Epidermal melanocyte (primary cell): ENCODE results near the gene TBC1D22A.

Experiments used
- DNase-seq: peaks from one replicate; pipeline ENCODE4 v3.0.0; 2011; ENCODE audit warnings: low spot score; ENCODE audit not compliant: insufficient read length

The TBC1D22A gene

DNA sequence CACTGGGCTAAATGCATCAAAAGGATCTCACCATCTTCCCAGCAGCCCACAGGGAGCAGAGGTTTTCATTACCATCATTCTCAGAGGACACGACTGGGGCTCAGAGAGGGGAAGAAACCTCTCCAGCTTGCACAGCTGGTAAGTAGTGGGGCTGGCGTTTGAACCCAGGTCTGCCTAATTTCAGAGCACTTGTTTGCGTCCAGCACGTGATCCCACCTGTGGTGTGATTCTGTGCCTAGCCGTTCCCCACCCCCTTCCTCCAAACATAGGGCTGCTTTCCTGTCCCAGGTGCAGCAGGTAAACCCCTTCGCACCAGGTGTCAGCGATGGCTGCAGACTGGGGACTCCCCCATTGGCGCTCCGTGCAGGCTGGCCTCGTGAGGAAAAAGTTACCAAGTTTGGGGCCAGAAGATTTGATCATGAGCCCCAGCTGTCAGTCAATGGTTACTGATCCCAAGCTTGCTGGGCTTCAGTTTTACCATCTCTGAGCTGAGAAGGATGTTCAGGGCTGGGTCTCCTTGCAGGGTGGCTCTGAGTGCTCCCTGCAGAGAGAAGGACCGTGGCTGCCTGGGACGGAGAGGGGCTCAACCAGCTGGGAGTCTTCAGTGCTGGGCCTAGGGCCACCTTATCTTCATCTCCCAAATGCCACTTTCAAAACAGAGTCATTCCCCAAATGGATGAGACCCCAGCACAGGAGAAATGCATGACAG, 445.6 kb downstream of the TBC1D22A start:
- DNase-seq = no peak

DNA sequence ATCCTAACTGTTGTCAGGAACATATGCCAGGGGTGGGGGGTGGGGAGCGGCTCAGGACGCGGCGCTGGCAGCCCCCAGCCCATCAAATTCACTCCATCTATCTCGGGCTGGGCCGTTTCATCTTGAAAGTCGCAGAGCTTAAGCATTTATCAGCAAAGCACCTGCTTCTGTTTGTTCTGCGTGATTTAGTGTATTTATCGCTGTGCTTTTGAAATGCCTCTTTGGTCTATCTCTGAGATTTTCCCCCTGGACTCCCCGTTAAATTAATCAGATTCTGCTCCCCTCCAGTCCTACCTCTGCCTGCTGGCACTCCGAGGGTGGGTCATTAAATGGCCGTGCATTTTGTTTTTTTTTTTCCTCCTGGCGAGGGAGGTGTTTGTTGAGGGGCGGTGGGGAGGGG, 446.2 kb downstream of the TBC1D22A start:
- DNase-seq = no peak

DNA sequence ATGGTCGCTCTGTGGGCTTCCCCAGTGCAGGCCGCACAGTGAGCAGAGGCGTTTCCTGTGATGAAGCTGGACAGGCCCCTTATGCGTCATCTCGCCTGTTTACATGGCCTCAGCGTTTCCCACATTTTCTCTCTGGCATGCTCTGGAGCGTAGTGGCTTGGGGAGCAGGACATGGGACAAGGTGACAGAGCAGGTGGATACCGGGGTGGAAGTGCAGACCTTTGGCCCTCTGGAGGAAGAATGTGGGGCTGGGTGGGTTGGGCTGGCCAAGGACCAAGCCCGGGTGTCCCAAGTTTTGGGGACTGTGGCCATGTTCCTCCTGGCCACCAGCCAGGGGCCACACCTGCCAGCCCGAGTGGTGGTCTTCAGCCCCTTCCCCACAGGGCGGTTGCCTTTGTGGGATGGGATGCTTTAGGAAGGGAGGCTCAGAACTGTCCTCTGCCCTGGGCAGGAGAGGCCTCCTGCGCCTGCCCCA, 446.6 kb downstream of the TBC1D22A start:
- DNase-seq = no peak

DNA sequence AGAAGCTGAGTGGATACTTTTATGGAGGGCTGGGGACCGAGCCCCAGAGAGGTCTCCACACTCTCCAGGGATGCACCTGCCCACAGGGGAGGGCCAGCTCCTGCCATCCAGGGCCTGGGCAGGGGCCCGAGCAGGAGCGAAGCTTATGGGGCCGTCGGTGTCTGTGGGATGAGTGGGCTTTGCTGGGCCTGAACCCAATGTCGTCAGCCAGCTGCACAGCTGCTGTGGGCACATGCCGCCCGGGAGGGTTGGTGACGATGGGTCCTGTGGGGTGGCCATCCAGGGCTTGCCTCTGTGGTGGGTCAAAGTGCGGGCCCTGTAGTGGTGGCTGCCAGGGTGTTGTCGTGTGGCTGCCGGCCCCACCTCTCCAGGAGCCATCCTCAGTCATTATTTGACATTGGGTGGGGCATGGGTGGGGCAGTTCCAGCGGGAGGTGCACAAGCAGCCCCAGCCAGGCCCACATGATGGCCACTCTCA, 447.1 kb downstream of the TBC1D22A start:
- DNase-seq = no peak

DNA sequence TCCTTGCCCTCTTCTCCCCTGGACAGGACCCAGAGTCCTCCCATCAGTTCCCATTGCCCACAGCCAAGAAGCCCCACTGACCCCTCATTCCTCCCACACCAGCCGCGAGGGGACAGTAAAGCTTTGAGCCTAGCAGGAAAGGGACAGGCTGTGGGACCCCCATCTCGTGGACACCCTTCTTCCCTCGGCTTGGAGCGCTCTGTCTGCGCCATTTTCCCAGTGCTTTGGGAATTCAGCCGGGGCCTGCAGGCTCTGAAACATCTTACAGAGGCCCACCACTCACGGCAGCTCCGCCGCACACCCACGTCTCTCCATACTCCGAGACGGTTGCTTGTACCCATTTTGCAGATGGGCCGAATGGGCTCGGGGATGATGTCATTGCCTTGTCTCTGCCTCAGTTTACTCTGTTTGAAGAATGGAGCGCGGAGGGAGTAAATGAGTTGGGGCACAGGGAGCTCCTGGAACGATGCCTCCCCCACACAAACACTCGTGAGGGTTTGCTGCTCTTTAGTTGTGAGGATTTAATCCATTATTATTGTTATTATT, 447.7 kb downstream of the TBC1D22A start:
- DNase-seq = no peak

DNA sequence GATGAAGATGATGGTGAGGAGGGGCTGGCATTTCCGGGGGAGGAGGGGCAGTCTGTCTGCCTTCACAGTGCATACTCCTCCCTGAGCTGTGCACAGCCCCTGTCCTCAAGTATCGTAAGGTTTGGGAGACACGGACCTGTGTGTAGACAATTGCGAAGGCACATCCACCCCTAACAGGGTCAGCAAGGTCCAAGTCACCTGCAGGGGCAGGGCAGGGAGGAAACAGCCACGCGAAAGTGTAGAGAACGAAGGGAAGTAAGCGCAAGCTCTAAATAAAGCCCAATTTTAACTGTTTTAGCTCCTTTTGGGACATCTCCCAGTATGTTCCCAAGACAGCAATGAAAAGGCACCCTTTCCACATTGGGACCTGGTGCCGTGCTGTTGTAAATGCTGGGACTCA, 448.2 kb downstream of the TBC1D22A start:
- DNase-seq = no peak

DNA sequence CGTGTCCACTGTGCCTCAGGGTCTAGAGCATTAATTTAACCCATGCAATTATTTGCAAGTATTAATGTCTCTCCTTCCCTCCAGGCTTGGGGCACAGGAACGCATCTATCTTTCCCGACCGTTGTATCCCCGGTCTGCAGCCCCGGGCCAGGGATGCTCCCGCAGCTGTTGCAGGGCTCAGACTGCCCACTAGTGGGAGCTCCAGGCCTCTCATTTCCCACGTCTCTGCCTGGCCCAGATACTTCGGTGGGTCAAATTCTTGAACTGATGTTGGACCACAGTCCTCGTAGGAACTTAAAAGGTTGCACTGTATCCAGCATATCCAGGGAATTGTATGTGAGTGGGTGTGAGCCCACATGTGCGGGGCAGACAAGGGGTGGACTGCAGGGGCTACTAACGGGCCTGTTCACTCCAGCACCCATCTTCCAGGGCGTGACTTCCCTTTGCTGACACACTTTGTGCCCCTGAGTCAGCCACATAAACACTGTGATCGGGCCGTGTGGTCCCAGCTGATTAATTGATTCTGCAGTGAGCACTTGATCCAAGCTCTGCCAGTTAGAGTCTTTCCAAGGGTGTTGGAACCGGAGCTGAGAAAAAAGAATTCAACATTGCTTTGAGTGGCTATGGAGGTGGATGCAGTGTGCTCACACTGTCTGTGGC, 451.3 kb downstream of the TBC1D22A start:
- DNase-seq = no peak

DNA sequence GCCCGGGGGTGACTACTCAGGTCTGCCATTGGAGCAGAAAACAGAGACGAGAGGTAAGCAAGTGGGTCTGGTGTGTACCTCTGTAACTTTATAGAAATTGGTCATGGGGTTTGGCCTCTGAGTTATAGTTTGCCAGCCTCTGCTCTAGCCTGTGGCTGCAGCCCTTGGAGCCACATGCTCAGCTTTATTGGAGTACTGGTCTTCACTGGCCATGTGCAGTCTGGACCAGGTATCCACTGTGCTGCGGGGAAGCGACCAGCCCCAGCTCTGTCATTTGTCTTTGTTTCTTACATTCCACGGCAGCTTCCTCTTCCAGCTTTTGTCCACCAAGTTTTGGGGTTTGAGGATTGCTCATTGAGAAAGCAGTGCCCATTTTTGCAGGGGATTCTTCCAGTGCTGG, 453.4 kb downstream of the TBC1D22A start:
- DNase-seq = no peak

DNA sequence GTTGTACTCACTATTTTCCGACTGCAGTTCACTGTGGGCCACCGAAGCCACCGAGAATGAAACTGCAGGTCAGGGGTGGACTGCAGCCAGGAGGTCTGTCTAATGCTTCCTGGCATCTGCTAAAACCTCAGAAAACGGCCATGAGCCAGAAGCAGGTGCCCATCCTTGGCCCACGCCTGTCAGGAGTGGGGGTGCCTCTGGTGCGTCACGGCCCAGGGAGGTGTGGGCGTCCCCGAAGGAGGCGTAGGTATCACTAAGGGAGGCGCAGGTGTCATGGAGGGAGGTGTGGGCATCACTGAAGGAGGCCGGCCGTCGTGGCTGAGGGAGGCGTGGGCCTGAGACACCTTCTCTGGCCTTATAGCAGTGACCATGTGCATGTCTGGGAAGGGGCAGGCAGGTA, 456.2 kb downstream of the TBC1D22A start:
- no peak for DNase-seq

DNA sequence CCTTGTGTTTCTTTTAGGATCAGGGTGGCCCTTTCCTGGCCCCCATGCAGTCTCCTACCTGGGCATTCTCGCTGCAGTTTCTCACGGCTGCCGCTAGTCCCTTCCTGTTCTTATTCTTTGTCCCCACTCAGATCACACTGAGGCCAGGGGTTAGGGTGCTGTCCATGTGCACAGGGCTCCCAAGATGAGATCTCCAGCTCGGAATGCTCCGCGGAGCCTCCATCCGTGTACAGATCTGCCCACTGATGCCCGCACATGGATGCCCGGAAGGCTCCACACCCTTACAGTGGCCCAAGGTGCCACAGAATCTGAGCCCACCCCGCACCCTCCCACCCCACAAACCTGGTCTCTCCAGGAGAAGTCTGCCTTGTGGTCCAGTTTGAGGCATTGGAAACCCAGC, 457.3 kb downstream of the TBC1D22A start:
- no peak for DNase-seq

DNA sequence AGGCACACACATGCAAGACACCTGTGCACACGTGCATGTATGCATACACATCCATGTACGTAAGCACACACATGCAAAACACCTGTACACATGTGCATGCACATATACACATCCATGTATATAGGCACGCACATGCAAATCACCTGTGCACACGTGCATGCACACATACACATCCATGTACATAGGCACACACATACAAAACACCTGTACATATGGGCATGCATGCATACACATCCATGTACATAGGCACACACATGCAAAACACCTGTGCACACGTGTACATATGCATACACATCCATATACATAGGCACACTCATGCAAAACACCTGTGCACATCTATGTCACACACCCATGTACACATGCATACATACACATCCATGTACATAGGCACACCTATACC, 458.3 kb downstream of the TBC1D22A start:
- DNase-seq = no peak

DNA sequence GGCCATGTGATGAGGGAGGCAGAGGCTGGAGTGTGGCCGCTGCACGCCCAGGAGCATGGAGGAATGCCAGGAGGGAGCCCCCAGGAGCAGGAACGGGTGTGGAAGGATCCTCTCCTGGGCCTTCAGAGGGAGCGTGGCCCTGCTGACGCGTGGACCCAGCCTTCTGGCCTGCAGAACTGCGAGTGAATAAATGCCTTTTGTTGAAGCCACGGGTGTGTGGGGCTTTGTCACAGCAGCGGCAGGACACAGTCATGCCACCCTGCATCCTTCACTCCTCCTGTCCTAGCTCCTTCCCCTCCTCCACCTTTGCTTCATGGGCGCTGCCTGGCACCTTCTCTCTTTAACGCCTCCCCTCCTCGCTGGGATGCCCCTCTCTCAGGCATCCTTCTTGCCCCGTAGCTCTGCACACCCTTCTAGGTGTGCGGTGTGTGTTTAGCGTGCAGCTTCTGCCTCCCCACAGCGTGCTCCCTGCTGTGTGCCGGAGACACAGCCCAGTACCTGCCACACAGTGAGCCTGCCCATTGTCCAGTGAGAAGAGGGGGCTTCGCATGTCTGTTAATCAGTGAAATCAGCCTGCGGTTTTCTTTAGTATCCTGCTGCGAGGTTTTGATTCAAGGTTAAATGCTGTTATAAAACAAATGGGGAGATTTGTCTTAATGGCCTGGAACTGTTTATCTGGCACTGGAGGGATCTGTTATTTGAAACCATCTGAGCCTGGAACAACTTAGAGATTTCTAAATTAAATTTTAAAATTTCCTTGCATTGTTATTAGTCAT, 459.6 kb downstream of the TBC1D22A start:
- no peak for DNase-seq
